ENCODE data around the gene PRKG1. TPM values are rescaled to one million over a fixed set of nuclear protein-coding genes. Genes with fewer than 3 reads are reported as not detected.
"Not testable (repeated sequence)": the region's sequence is repeated elsewhere in the genome, so short reads cannot be mapped to it uniquely, and the experiment has no call there.

PRKG1 gene
- polyA plus RNA-seq, 4 donors: 0.45 to 7.4 (median 1.3) TPM

- no peaks in the 10 kb centered on the region for H3K9me3 ChIP-seq (ENCODE audit: control insufficient read depth in 2 of 2, insufficient read depth in 1 of 2, low read depth in 1 of 2, low read length in 1 of 2)
- H3K36me3 ChIP-seq (ENCODE audit: control insufficient read depth in 3 of 3, insufficient read depth in 2 of 3, low read depth in 1 of 3, low read length in 3 of 3): no peaks in the 10 kb centered on the region
- H3K4me1 ChIP-seq (ENCODE audit: control insufficient read depth in 3 of 3, insufficient read depth in 2 of 3, low read depth in 1 of 3, low read length in 2 of 3): no peaks in the 10 kb centered on the region
- H3K27me3 ChIP-seq (ENCODE audit: control insufficient read depth in 3 of 3, insufficient read depth in 3 of 3, low read length in 3 of 3): no peaks in the 10 kb centered on the region
- DNase-seq (no peak), FAIRE-seq (no peak)
- no peak overlapping the region for H3K4me3 ChIP-seq (ENCODE audit: low read depth in 1 of 3, low read length in 3 of 3)
- WGBS, 3 donors: 67 to 76% (median 68%) methylated on average over 3 of the region's 3 CpGs
- H3K27ac ChIP-seq (ENCODE audit: low read depth in 1 of 3, low read length in 2 of 3): no peak overlapping the region
These were observed 371.3 kb downstream of the PRKG1 start for GRCh38 chr10:51445588-51445987.

GRCh38 chr10:51447119-51447518 lies 372.8 kb downstream of the PRKG1 start:
- no peak for DNase-seq
- Histone ChIP-seq H3K27ac (ENCODE audit: low read depth in 1 of 3, low read length in 2 of 3) (no peak overlapping the region), H3K27me3 (ENCODE audit: control insufficient read depth in 3 of 3, insufficient read depth in 3 of 3, low read length in 3 of 3) (no peaks in the 10 kb centered on the region), H3K36me3 (ENCODE audit: control insufficient read depth in 3 of 3, insufficient read depth in 2 of 3, low read depth in 1 of 3, low read length in 3 of 3) (no peaks in the 10 kb centered on the region), H3K4me1 (ENCODE audit: control insufficient read depth in 3 of 3, insufficient read depth in 2 of 3, low read depth in 1 of 3, low read length in 2 of 3) (no peaks in the 10 kb centered on the region), H3K4me3 (ENCODE audit: low read depth in 1 of 3, low read length in 3 of 3) (no peak overlapping the region), H3K9me3 (ENCODE audit: control insufficient read depth in 2 of 2, insufficient read depth in 1 of 2, low read depth in 1 of 2, low read length in 1 of 2) (no peaks in the 10 kb centered on the region)
- 88 to 95% (median 90%) methylated on average over 1 of the region's 1 CpG for WGBS, 3 donors
- FAIRE-seq: no peak

GRCh38 chr10:51455762-51456161 lies 381.5 kb downstream of the PRKG1 start:
- WGBS, 3 donors: 71 to 79% (median 78%) methylated on average over 3 of the region's 3 CpGs

DNA sequence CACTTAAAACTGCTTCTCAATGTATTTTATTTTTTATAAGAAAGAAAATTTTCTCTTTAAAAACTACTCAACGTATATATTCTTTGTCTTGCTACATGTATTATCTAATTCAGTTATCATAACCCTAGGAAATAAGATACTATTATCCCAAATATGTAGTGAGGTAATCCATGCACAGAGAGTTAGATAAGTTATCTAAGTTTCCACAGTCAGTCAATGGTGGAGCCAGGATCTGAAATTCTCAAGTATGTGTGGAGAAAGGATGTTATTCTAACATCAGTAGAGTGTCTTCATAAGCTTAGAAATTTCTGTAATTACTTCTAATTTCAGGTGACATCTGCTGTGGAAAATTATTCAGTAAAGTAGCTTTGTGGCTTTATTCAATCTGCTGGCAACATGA lies 385.2 kb downstream of the PRKG1 start:
- Histone ChIP-seq H3K9me3 (ENCODE audit: control insufficient read depth in 2 of 2, insufficient read depth in 1 of 2, low read depth in 1 of 2, low read length in 1 of 2) (peaks cover 0 to 10% of the 10 kb centered on the region in 2 donors), H3K27ac (ENCODE audit: low read depth in 1 of 3, low read length in 2 of 3) (no peak overlapping the region), H3K4me1 (ENCODE audit: control insufficient read depth in 3 of 3, insufficient read depth in 2 of 3, low read depth in 1 of 3, low read length in 2 of 3) (peaks cover 0 to 3% (median 0%) of the 10 kb centered on the region in 3 donors), H3K27me3 (ENCODE audit: control insufficient read depth in 3 of 3, insufficient read depth in 3 of 3, low read length in 3 of 3) (no peaks in the 10 kb centered on the region), H3K36me3 (ENCODE audit: control insufficient read depth in 3 of 3, insufficient read depth in 2 of 3, low read depth in 1 of 3, low read length in 3 of 3) (no peaks in the 10 kb centered on the region), H3K4me3 (ENCODE audit: low read depth in 1 of 3, low read length in 3 of 3) (no peak overlapping the region)
- no peak for DNase-seq
- no peak for FAIRE-seq
- 76 to 82% (median 79%) methylated on average over 1 of the region's 1 CpG for WGBS, 3 donors

More at GRCh38 chr10:51455762-51456161, 381.5 kb downstream of the PRKG1 start:
- H3K9me3 ChIP-seq (ENCODE audit: control insufficient read depth in 2 of 2, insufficient read depth in 1 of 2, low read depth in 1 of 2, low read length in 1 of 2); H3K4me1 ChIP-seq (ENCODE audit: control insufficient read depth in 3 of 3, insufficient read depth in 2 of 3, low read depth in 1 of 3, low read length in 2 of 3); H3K36me3 ChIP-seq (ENCODE audit: control insufficient read depth in 3 of 3, insufficient read depth in 2 of 3, low read depth in 1 of 3, low read length in 3 of 3); DNase-seq; H3K27me3 ChIP-seq (ENCODE audit: control insufficient read depth in 3 of 3, insufficient read depth in 3 of 3, low read length in 3 of 3); FAIRE-seq; H3K27ac ChIP-seq (ENCODE audit: low read depth in 1 of 3, low read length in 2 of 3); H3K4me3 ChIP-seq (ENCODE audit: low read depth in 1 of 3, low read length in 3 of 3): not testable (repeated sequence)

- FAIRE-seq (no peak), DNase-seq (peak; percentile 2 to 63)
- Histone ChIP-seq H3K36me3 (ENCODE audit: control insufficient read depth in 3 of 3, insufficient read depth in 2 of 3, low read depth in 1 of 3, low read length in 3 of 3) (no peaks in the 10 kb centered on the region), H3K4me1 (ENCODE audit: control insufficient read depth in 3 of 3, insufficient read depth in 2 of 3, low read depth in 1 of 3, low read length in 2 of 3) (peaks cover 0 to 3% (median 0%) of the 10 kb centered on the region in 3 donors), H3K9me3 (ENCODE audit: control insufficient read depth in 2 of 2, insufficient read depth in 1 of 2, low read depth in 1 of 2, low read length in 1 of 2) (no peaks in the 10 kb centered on the region), H3K27ac (ENCODE audit: low read depth in 1 of 3, low read length in 2 of 3) (no peak overlapping the region), H3K27me3 (ENCODE audit: control insufficient read depth in 3 of 3, insufficient read depth in 3 of 3, low read length in 3 of 3) (no peaks in the 10 kb centered on the region), H3K4me3 (ENCODE audit: low read depth in 1 of 3, low read length in 3 of 3) (no peak overlapping the region)
- WGBS, 3 donors: 6 to 35% (median 17%) methylated on average over 3 of the region's 3 CpGs
These were observed 387.9 kb downstream of the PRKG1 start for GRCh38 chr10:51462076-51462779.

DNA sequence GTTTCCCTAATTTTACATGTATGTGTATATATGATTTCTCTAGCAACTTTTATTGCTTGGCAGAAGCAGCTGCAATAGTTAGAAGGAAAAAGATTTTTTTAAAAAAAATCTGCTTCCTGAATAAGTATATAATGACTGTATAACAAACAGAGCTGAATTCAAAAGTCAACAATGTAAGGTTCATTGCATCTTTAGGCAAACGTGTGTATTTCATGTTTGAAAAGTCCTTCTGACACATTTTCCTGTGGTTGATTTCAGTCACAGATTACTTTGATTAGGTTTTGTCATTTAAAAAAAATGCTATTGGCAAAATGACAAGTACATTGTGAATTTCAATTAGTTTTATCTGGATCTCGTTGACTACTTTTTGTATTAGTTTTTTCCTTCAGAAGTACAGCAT lies 394.1 kb downstream of the PRKG1 start:
- H3K4me3 ChIP-seq (ENCODE audit: low read depth in 1 of 3, low read length in 3 of 3): no peak overlapping the region
- H3K27ac ChIP-seq (ENCODE audit: low read depth in 1 of 3, low read length in 2 of 3): no peak overlapping the region
- no peaks in the 10 kb centered on the region for H3K4me1 ChIP-seq (ENCODE audit: control insufficient read depth in 3 of 3, insufficient read depth in 2 of 3, low read depth in 1 of 3, low read length in 2 of 3)
- H3K36me3 ChIP-seq (ENCODE audit: control insufficient read depth in 3 of 3, insufficient read depth in 2 of 3, low read depth in 1 of 3, low read length in 3 of 3): no peaks in the 10 kb centered on the region
- H3K27me3 ChIP-seq (ENCODE audit: control insufficient read depth in 3 of 3, insufficient read depth in 3 of 3, low read length in 3 of 3): no peaks in the 10 kb centered on the region
- FAIRE-seq (no peak), DNase-seq (no peak)
- no peaks in the 10 kb centered on the region for H3K9me3 ChIP-seq (ENCODE audit: control insufficient read depth in 2 of 2, insufficient read depth in 1 of 2, low read depth in 1 of 2, low read length in 1 of 2)
- WGBS, 3 donors: 43 to 47% (median 45%) methylated on average over 2 of the region's 2 CpGs

GRCh38 chr10:51469686-51470085 lies 395.4 kb downstream of the PRKG1 start:
- H3K9me3 ChIP-seq (ENCODE audit: control insufficient read depth in 2 of 2, insufficient read depth in 1 of 2, low read depth in 1 of 2, low read length in 1 of 2): no peaks in the 10 kb centered on the region
- H3K4me3 ChIP-seq (ENCODE audit: low read depth in 1 of 3, low read length in 3 of 3): no peak overlapping the region
- no peak for DNase-seq
- no peak overlapping the region for H3K27ac ChIP-seq (ENCODE audit: low read depth in 1 of 3, low read length in 2 of 3)
- no peaks in the 10 kb centered on the region for H3K4me1 ChIP-seq (ENCODE audit: control insufficient read depth in 3 of 3, insufficient read depth in 2 of 3, low read depth in 1 of 3, low read length in 2 of 3)
- H3K36me3 ChIP-seq (ENCODE audit: control insufficient read depth in 3 of 3, insufficient read depth in 2 of 3, low read depth in 1 of 3, low read length in 3 of 3): no peaks in the 10 kb centered on the region
- FAIRE-seq: no peak
- 91 to 97% (median 92%) methylated on average over 2 of the region's 2 CpGs for WGBS, 3 donors
- no peaks in the 10 kb centered on the region for H3K27me3 ChIP-seq (ENCODE audit: control insufficient read depth in 3 of 3, insufficient read depth in 3 of 3, low read length in 3 of 3)

DNA sequence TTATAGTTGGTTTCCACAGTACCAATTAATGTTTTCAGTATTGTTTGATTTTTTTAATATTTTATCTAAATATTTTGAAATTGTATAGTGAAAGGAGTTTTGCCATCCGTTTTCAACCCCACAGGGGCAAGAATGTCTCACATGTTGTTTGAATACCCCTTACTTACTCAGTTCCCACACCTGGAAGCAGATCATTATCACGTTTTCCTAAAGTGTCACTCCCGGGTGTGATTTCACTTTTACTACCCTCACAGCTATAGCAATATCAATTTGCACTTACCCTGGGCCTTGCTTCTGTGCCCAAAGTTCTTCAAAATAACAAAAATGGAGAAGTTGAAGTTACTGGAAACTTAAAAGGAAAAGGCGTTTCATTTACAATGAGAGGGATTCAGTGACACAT lies 397.0 kb downstream of the PRKG1 start:
- H3K36me3 ChIP-seq (ENCODE audit: control insufficient read depth in 3 of 3, insufficient read depth in 2 of 3, low read depth in 1 of 3, low read length in 3 of 3): no peaks in the 10 kb centered on the region
- H3K4me1 ChIP-seq (ENCODE audit: control insufficient read depth in 3 of 3, insufficient read depth in 2 of 3, low read depth in 1 of 3, low read length in 2 of 3): no peaks in the 10 kb centered on the region
- WGBS, 3 donors: 44 to 54% (median 50%) methylated on average over 4 of the region's 4 CpGs
- H3K9me3 ChIP-seq (ENCODE audit: control insufficient read depth in 2 of 2, insufficient read depth in 1 of 2, low read depth in 1 of 2, low read length in 1 of 2): no peaks in the 10 kb centered on the region
- no peaks in the 10 kb centered on the region for H3K27me3 ChIP-seq (ENCODE audit: control insufficient read depth in 3 of 3, insufficient read depth in 3 of 3, low read length in 3 of 3)
- DNase-seq: peak in 1 of 2 donors; percentile 1
- no peak for FAIRE-seq
- no peak overlapping the region for H3K27ac ChIP-seq (ENCODE audit: low read depth in 1 of 3, low read length in 2 of 3)
- no peak overlapping the region for H3K4me3 ChIP-seq (ENCODE audit: low read depth in 1 of 3, low read length in 3 of 3)

DNA sequence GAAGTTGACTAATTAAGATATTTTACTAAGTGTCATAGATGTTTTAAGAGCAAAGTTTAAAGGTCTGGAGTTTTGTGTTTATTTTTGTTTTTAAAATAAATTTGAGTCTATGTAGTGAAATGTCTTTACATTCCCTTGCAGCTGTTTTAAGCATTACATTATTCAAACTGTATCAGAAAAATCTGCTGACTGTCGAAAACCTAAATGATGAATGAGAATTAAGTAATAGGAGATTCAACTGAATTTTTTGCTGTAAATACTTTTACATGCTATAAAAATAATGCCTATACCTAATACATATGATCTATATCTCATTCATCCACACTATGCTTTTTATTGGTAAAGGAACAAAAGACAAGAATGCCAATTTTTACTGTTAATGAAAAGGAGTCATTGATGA lies 397.9 kb downstream of the PRKG1 start:
- Histone ChIP-seq H3K27me3 (ENCODE audit: control insufficient read depth in 3 of 3, insufficient read depth in 3 of 3, low read length in 3 of 3) (no peaks in the 10 kb centered on the region), H3K27ac (ENCODE audit: low read depth in 1 of 3, low read length in 2 of 3) (no peak overlapping the region), H3K4me1 (ENCODE audit: control insufficient read depth in 3 of 3, insufficient read depth in 2 of 3, low read depth in 1 of 3, low read length in 2 of 3) (no peaks in the 10 kb centered on the region), H3K4me3 (ENCODE audit: low read depth in 1 of 3, low read length in 3 of 3) (no peak overlapping the region), H3K36me3 (ENCODE audit: control insufficient read depth in 3 of 3, insufficient read depth in 2 of 3, low read depth in 1 of 3, low read length in 3 of 3) (no peaks in the 10 kb centered on the region), H3K9me3 (ENCODE audit: control insufficient read depth in 2 of 2, insufficient read depth in 1 of 2, low read depth in 1 of 2, low read length in 1 of 2) (no peaks in the 10 kb centered on the region)
- FAIRE-seq (no peak), DNase-seq (no peak)
- WGBS, 3 donors: 77 to 93% (median 93%) methylated on average over 1 of the region's 1 CpG
